GM19099 (cell line): ENCODE data around the gene SLC6A12.

Experiments
- POLR2A ChIP-seq: IDR thresholded peaks from 3 replicates; pipeline ENCODE4 v1.6.1; 2011; ENCODE audit warnings: low read depth; ENCODE audit not compliant: insufficient read length; ENCODE audit errors: extremely low read depth

Gene SLC6A12

DNA sequence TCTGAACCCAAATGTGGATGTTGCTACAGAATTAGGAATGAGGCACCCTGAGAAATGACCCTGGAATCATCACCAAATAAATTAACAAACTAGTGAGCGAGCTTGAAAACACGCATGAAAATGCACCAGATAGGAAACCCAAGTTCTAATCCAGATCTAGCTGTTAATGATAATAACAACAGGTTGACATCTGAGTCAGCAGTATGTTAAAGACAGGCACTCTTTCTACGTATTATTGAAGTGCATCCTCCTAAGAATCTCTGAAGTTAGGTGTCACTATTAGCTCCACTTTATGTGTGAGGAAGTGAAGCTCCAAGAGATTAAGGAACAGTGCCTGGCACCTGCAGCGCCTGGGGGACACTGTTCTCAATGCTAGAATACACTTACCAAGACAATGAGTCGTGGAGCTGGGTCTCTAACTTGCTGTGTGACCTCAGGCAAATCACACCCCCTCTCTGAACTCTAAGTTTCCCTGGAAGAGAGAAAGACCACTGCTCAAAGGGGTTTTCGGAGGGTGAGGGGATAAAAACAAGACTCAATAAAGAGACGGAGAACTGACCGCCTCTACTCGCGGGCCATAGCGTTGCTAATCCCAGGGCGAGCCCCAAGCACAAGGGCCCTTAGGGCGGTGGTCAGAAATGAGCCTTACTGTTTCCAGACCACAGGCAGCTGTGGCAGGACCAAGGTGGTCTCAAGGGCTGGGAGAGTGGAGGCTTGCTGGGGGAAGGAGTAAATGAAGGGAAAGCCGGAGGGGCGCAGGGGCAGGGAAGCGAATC lies 2.1 kb downstream of the SLC6A12 start:
- TF ChIP-seq POLR2A = no peak

DNA sequence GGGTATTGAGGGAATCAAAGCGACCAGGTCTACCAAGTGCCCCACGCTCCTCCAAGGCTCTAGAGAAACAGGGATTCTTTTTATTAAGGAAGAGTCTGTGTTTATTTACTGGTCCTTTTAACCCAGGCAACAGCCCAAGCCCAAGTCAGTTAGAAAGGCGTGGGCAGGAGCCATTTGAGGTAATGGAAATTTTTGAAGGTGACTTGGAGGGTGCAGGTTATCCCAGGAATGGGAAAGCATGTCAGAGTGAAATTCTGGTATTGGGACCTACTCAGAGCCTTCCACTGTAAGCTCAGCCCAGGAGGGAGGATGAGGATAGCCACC lies 2.9 kb downstream of the SLC6A12 start:
- TF ChIP-seq POLR2A = no peak

DNA sequence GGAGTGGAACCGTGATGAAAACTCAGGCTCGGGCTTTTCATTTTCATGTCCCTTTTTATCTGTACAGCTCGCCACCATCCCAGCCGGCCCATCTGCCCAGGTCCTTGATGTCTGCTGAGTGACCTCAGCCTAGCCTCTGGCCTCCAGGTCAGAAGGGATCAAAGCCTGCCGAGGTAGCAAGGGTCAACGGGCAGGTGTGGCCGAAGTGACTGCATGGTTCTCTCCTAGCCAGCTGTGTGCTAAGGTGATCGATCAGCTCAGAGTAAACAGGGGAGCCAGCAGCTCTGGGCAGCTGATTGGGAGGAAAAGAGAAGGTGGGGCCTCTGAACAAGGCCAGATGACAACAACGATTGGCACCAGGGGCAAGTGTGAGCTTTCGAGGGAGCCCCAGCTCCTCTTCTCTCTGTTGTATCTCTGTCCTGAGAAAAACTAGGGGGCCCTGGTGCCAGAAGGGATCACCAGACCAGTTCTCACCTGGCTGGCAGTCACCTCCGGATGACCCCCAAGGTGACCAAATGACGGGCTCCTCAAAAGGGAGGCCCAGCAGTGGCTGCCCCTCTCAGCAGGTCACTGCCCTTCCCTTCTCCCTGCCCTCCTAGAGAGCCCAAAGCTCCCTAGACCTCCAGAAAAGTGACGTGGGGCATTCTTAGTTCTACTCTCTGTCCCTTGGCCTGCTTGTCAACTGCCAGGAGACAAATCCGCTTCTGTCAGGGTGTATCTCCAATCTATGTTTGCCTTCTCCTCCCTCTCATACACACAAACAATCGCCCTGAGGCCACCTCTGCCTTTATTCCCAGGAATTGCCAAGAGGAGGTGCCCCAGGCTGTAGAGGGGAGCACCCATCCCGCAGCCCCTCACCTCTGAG lies 3.4 kb downstream of the SLC6A12 start:
- no peak for TF ChIP-seq POLR2A

DNA sequence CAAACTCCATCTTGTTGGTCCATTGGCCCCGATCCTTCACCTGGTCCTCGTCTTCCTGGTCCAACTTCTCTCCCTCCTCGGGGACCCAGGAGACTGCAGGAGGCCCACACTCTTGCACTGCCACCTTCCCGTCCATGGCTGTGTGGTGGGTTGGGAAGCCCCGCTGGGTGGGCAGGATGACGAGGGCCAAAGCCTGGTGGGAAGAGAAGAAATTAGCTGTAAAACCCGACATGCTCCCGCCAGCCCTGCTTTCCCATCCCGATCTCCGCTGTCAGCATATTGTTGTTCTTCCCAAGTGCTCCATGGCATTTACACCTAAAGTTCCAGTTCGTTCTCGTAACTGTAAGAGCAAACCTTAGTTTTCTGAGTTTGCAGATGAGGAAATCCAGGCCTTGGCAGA lies 4.1 kb downstream of the SLC6A12 start:
- no peak for TF ChIP-seq POLR2A

DNA sequence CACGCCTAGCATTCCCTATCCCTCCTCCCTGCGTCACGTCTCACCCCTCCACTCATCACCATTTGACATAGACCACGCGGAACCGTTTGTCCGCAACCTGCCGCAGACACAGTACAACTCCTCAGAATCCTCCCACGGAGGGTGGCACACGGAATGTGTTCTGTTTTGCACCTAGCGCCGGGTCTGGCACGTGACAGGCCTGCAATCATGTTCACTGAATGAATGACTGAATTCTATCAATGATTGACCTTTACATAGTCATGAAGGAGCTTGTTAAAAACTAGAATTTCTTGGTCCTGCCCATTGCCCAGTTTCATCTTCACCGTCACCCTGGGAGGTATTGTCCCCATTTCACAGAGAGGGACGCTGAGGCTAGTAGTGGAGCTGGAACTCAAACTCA lies 4.7 kb downstream of the SLC6A12 start:
- no peak for TF ChIP-seq POLR2A

DNA sequence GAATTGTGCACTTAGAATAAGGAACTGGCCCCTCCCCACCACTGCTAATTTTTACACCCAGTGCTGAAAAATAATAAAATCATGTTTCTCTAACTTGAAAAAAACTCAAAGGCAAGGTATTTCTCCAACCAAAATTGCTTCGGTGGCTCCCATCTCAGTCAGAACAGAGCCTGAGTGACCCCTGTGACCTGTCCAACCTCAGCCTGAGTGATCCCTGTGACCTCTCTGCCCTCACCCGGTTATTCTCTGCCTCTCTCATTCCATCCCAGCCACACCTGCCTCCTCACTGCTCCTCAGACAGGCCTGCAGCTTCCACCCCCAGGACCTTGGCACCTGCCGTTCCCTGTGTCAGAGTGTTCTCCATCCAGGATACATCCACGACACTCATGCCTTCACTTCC lies 5.1 kb downstream of the SLC6A12 start:
- TF ChIP-seq POLR2A = no peak

DNA sequence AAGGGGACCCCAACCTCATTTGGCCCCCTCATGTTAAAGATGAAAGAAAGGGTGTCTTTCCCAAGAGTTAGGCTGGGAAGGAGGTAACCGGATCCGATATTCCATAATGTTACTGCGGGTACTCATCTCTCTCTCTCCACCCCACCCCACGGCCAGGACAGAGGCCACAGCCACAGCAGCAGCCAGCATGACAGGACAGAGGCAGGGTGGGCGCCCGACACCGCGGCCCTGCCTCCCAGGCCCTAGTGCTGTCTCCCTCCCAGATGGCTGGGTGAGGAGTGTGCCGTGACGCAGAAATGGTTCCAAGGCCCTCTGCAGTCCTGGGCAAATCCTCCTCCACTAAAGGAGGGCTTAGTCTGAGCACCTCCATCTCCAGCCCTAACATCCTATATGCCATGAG lies 6.2 kb downstream of the SLC6A12 start:
- no peak for TF ChIP-seq POLR2A

DNA sequence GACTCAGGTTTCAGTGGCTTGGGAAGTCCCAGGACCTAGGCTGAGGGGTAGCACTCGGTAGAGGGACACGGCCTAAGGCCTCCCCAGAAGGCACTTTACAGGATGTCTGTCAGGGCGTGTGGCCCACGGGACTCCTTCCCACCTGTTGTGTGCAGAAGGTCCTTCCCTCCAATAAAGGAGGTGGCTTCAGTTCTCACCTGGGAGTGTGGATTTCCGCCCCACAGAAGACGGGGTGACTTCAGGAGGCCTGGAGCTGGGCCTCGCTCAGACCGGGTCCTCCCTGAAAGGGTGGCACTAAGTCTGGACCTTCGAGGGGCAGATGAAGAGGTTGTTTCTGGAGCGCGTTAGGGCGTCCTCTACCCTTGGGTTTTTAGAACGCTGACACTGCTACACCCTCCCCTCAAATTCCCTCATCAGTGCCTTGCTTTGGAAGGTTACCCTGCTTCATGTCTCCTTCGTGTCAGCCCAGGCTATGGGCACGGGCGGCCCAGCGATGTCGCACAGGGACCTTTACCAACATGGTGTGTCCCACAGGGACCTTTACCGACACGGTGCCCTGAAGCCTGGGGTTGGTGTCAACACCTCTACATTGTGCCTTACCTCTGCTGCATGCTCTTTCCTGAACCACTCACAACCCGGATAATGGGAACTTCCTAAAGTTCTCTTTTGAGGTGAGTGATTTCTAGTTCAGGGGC lies 7.1 kb downstream of the SLC6A12 start:
- no peak for TF ChIP-seq POLR2A

DNA sequence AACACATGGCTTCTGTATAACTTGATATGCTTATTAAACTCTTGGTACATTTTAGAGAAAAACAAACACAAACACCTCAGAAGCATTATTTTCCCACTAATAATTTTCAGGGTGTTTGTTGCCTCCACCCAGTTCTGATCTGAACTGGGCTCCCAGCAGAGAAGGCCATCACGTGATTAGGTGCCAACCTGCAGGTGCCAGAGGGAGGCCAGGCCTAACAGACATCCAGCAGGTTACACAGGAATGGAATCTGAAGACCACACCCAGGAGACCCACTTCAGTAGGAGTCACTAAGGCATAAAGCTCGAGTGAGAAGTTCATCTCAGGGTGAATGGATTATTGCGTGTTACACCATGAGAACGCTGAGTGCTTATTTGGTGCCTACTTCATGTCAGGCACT lies 8.9 kb downstream of the SLC6A12 start:
- TF ChIP-seq POLR2A = no peak

DNA sequence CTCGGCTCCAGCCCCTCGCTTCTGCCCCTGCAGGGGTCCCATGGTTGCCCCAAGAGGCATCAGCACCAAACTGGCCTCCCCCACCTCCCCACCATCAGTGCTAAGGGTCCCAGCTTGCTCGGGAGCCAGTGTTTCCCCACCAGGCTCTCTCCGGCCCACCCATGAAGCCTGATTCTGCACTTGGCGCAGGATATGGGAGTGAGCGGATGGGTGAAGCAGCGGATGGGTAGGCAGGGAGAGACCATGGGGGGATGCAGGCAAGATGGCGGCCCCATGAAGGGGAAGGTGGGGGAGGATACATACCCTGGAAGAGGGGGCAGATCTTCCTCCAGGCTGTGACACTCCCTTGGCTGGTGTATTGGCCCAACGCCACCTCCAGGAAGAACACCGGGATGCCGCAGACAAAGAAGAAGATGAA lies 9.7 kb downstream of the SLC6A12 start:
- TF ChIP-seq POLR2A = no peak

DNA sequence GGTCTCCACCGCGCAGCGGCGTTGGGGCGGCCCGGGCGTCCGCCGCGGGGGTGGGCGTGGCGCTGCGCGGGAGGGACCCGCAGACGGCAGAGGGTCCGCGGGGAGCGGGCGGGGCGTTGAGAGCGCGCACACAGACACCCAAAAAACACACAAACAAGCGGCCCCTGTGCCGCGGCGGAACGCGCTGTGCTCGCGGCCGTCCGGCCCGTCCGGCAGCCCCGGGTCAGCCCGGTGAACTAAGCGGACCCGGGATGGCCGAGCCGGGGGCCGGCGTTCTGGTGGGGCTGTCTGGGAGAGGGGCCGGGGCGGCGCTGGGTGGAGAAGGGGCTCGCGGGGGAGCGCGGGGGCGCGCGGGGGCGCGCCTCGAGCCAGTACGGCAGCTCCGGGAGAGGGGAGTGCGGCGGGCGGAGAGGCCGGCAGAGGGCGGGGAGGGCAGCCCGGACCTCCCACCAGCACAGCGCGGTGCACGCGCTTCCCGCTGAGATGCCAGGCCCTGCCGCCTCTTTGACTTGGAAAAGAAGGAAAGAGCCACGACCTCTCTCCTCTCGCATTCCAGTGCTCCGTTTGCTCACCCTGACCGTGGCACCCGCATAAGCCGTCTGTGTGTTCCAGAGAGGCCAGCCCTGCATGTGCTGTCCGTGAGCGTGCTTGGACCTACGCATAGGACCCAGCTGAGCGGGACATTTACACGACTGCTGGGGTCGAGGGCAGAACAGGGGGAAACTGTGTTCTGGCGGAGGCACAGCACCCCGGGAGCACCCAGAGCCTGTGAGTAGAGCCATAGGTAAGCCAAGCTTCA lies 10.3 kb downstream of the SLC6A12 start:
- no peak for TF ChIP-seq POLR2A

DNA sequence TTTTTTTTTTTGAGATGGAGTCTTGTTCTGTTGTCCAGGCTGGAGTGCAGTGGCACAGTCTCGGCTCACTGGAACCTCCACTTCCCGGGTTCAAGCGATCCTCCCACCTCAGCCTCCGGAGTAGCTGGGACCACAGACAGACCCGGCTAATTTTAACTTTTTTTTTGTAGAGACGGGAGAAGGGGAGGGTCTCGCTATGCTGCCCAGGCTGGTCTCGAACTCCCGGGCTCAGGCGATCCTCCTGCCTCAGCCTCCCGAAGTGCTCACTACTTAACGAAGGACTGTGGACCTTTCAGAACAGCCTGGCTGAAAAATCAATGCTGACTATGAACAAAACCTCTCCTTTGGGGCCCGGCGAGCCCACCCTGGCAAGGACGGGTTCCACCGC lies 10.9 kb downstream of the SLC6A12 start:
- no peak for TF ChIP-seq POLR2A

DNA sequence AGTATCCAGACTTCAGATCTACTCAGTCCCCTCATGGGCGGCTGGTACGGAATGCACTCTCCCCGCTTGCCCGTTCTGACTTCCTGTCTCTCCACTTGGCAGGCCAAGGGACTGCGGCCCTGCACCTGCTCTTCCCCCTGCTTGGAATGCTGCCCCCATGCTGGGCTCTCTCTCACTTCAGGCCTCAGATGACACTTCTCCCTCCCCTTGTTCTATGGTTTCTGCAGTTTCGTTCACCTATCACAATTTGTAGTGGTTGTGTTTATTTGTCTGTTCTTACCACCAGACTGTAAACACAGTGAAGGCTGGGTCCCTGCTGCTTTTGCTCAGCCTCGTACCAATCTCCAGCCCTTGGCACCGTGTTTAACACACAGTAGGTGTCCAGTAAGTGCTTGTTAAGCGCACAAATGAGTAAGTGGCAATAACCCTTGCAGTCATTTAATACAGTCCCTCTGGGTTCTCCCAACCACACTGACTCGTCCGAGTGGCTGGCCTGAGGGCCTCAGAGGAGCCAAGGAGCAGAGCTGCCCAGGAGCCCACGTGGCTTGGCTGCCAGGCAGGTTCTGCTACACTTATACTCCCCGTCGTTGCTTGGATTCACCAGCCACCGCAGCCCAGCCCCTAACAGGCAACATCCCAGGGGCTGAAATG lies 11.8 kb downstream of the SLC6A12 start:
- TF ChIP-seq POLR2A = no peak

DNA sequence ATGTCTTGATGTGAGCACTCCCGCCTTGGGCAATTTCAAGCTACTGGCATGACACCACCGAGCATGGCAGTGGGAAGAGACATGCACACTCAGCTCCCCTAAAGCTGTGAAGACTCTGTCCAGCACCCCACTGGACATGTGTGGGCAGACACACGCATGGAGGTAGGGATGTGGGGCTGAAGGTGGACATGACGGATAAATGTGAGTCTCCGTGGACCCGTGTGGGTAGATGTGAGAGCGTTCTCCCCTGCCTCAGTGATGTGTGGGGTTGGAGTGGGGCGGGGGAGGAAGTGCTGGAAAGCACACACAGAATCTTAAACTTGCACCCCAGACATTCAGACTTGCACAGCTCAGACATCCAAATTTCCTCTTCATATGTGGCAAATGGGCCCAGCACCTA lies 12.6 kb downstream of the SLC6A12 start:
- no peak for TF ChIP-seq POLR2A
